Nucleus accumbens (tissue), 56 donors: Measurements from ENCODE around the gene PCDHB14.

Source experiments
- DNase-seq, 56 donors: peaks; one replicate each; lab custom pipeline; 2025; lab: John Stamatoyannopoulos, UW

Gene PCDHB14

GRCh38 chr5:141261238-141261546 lies 38.0 kb downstream of the PCDHB14 start:
- DNase-seq, result no peak

- DNase-seq, result no peak
These were observed 46.1 kb downstream of the PCDHB14 start for GRCh38 chr5:141269195-141269594.

GRCh38 chr5:141272906-141273305 lies 49.8 kb downstream of the PCDHB14 start:
- no peak for DNase-seq
